ENCODE measurements around the gene ASCL3.

Gene ASCL3

DNA sequence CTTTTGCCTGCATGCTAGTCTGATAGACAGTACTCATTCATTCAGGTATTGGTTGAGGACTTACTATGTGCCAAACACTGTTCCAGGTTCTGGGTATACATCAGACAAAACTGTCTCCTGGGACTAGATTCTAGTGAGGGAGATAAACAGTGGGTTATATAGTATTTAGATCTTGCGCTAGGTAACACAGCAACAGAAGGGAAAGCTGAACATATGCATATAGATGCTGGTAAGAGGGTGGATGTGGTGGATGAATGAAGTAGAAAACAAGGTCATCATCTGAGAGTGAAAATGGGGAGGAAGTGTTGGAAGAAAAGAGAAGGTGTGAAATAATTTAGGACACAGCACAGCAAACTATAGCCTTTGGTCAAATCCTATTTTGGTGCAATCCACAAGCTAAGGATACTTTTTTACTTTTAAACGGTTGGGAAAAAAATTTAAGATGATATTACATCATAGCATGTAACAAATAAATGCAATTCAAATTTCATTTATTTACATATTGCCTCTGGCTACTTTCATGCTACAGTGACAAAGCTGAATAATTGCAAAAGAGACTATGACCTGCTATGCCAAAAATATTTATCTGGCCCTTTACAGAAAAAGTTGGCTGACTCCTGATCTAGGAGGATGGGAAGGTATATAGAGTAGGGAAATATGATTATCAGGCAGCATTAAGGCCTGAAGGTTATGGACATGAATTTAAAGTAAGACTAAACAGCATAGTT is 28.5 kb upstream of the ASCL3 start:
- Histone ChIP-seq H3K4me3 (replicated peaks; ENCODE audit: insufficient read depth, low read length) (no peak overlapping the region), H3K27me3 (ENCODE audit: insufficient read depth, poor library complexity, severe bottlenecking) (no peaks in the 10 kb centered on the region), H3K27ac (replicated peaks) (no peak overlapping the region)
- TF ChIP-seq GABPA (IDR thresholded peaks at IDR 0.05; ENCODE audit: low read depth), result no peak
- TF ChIP-seq, protein P1, sequence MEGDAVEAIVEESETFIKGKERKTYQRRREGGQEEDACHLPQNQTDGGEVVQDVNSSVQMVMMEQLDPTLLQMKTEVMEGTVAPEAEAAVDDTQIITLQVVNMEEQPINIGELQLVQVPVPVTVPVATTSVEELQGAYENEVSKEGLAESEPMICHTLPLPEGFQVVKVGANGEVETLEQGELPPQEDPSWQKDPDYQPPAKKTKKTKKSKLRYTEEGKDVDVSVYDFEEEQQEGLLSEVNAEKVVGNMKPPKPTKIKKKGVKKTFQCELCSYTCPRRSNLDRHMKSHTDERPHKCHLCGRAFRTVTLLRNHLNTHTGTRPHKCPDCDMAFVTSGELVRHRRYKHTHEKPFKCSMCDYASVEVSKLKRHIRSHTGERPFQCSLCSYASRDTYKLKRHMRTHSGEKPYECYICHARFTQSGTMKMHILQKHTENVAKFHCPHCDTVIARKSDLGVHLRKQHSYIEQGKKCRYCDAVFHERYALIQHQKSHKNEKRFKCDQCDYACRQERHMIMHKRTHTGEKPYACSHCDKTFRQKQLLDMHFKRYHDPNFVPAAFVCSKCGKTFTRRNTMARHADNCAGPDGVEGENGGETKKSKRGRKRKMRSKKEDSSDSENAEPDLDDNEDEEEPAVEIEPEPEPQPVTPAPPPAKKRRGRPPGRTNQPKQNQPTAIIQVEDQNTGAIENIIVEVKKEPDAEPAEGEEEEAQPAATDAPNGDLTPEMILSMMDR (IDR thresholded peaks at IDR 0.05; ENCODE audit: insufficient read depth, low read length), result no peak
- TF ChIP-seq, protein P2, sequence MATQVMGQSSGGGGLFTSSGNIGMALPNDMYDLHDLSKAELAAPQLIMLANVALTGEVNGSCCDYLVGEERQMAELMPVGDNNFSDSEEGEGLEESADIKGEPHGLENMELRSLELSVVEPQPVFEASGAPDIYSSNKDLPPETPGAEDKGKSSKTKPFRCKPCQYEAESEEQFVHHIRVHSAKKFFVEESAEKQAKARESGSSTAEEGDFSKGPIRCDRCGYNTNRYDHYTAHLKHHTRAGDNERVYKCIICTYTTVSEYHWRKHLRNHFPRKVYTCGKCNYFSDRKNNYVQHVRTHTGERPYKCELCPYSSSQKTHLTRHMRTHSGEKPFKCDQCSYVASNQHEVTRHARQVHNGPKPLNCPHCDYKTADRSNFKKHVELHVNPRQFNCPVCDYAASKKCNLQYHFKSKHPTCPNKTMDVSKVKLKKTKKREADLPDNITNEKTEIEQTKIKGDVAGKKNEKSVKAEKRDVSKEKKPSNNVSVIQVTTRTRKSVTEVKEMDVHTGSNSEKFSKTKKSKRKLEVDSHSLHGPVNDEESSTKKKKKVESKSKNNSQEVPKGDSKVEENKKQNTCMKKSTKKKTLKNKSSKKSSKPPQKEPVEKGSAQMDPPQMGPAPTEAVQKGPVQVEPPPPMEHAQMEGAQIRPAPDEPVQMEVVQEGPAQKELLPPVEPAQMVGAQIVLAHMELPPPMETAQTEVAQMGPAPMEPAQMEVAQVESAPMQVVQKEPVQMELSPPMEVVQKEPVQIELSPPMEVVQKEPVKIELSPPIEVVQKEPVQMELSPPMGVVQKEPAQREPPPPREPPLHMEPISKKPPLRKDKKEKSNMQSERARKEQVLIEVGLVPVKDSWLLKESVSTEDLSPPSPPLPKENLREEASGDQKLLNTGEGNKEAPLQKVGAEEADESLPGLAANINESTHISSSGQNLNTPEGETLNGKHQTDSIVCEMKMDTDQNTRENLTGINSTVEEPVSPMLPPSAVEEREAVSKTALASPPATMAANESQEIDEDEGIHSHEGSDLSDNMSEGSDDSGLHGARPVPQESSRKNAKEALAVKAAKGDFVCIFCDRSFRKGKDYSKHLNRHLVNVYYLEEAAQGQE (IDR thresholded peaks at IDR 0.05; ENCODE audit: insufficient replicate concordance, low read depth), result no peak
- TF ChIP-seq POLR2AphosphoS5 (IDR thresholded peaks at IDR 0.05; ENCODE audit: low read depth), result no peak
- TF ChIP-seq SPI1 (IDR thresholded peaks at IDR 0.05; ENCODE audit: borderline replicate concordance, low read depth), result no peak
- no peak for DNase-seq (ENCODE audit: low read depth in 1 of 2, low spot score in 1 of 2)

DNA sequence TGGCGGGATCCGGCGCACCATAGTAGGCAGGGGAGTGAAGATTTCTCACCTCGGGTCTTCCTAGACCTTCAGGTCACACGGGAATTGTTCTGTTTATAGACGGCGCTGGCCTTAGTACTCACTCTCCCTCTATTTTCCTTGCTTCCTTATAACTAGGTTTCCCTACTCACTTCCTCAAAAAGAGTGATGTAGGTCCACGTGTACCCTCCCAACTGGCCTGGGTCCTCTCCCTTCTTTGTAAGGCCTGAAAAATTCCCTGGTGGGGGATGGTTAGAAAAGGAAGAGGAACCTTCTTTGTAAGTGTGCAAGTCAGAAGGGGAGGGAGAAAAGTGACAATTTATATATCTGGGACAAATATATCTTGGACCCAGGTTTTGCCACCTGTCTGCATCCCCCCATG is 24.4 kb upstream of the ASCL3 start:
- no peak overlapping the region for H3K4me3 ChIP-seq (replicated peaks; ENCODE audit: insufficient read depth, low read length)
- TF ChIP-seq POLR2AphosphoS5 (IDR thresholded peaks at IDR 0.05; ENCODE audit: low read depth), result no peak
- TF ChIP-seq, protein P1 (IDR thresholded peaks at IDR 0.05; ENCODE audit: insufficient read depth, low read length), result no peak
- no peak for TF ChIP-seq GABPA (IDR thresholded peaks at IDR 0.05; ENCODE audit: low read depth)
- TF ChIP-seq, protein P2 (IDR thresholded peaks at IDR 0.05; ENCODE audit: insufficient replicate concordance, low read depth), result peak; percentile 48
- TF ChIP-seq SPI1 (IDR thresholded peaks at IDR 0.05; ENCODE audit: borderline replicate concordance, low read depth), result peak; percentile 64
- no peak for DNase-seq (ENCODE audit: low read depth in 1 of 2, low spot score in 1 of 2)
- no peaks in the 10 kb centered on the region for H3K27me3 ChIP-seq (ENCODE audit: insufficient read depth, poor library complexity, severe bottlenecking)
- no peak overlapping the region for H3K27ac ChIP-seq (replicated peaks)

DNA sequence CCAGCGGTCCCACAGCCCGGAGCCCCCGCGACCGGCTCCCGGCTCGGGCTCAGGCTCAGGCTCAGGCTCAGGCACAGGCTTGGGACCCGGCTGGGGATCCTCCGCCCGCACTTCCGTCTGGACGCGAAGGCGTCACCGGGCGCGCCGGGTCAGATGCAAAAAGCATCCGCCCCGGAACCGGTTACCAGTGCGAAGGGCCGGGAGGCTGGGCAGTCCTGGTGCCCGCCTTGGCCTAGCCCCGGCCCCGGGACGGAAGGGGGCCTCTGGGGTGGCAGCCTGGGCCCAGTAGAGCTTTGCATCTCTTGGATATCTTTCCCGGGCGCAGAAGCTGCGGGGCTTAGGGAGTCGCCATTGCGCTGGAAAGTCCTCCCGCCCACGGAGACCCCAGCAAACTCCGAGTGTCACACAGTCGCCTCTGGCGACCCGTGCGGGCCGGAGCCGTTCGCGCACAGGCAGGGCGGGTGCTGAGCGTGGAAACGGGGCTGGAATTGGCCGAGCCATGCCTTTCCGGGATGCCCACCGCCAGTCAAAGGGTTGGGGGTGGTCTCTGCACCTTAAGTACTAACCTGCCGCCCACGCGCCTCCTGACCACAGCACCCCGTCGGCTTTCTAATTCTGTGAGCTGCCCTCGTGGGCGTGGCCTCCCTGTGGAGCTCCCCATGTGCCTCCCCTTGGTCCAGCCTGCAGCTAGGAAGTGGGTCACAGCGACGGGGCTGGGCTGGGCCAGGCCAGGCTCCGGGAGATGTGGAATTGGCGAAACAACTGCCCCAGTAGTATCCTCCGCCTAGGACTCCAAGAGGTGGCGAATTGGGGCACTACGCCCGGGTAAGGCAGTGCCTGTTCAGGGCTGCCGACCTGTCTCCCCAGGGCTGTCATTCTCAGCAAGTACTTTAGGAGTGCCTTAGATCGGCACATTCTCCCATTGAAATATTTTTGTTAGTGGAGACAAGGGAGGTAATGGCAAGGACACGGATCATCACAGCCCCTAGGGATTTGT is 21.8 kb upstream of the ASCL3 start, which contains the start of gene TMEM9B:
Gene TMEM9B (minus strand): TSS at position 119 of the 997 bp plus-strand sequence. CDS start 129 bp downstream, outside the sequence.
- TF ChIP-seq, protein P1 (IDR thresholded peaks at IDR 0.05; ENCODE audit: insufficient read depth, low read length), result no peak
- TF ChIP-seq, protein P2 (IDR thresholded peaks at IDR 0.05; ENCODE audit: insufficient replicate concordance, low read depth), result peak; percentile 27
- peak; percentile 89 for TF ChIP-seq POLR2AphosphoS5 (IDR thresholded peaks at IDR 0.05; ENCODE audit: low read depth)
- TF ChIP-seq GABPA (IDR thresholded peaks at IDR 0.05; ENCODE audit: low read depth), result peak; percentile 85
- TF ChIP-seq SPI1 (IDR thresholded peaks at IDR 0.05; ENCODE audit: borderline replicate concordance, low read depth), result peak; percentile 69; the same call in 1 of the 2 replicates
- H3K27ac ChIP-seq (replicated peaks), result peak within 1 kb of the TSS; percentile 91
- H3K27me3 ChIP-seq (ENCODE audit: insufficient read depth, poor library complexity, severe bottlenecking), result no peaks in the 10 kb centered on the region
- peak; percentile 73 to 90 for DNase-seq (ENCODE audit: low read depth in 1 of 2, low spot score in 1 of 2)
- peak within 1 kb of the TSS; percentile 77 for H3K4me3 ChIP-seq (replicated peaks; ENCODE audit: insufficient read depth, low read length)
